Testis (tissue), 5 donors: ENCODE measurements around the gene SEMA3G. TPM values are rescaled to one million over a fixed set of nuclear protein-coding genes. Genes with fewer than 3 reads are reported as not detected.

Experiments used
- DNase-seq: peaks from one replicate; pipeline ENCODE4 v3.0.0-alpha.2; 2019
- H3K27ac ChIP-seq, 2 donors: fragments of 200-600 bp; sonication (generic); one replicate each; pipeline ENCODE4 v1.5.1; 2019
- H3K27me3 ChIP-seq: fragments of 200-600 bp; sonication (generic); one replicate; pipeline ENCODE4 v1.5.1; 2019
- H3K36me3 ChIP-seq: fragments of 200-600 bp; sonication (generic); one replicate; pipeline ENCODE4 v1.5.1; 2017; ENCODE audit warnings: low read depth; ENCODE audit errors: missing control alignments
- H3K4me1 ChIP-seq: fragments of 200-600 bp; sonication (generic); one replicate; pipeline ENCODE4 v1.5.1; 2019
- H3K4me3 ChIP-seq, 2 donors: fragments of 200-600 bp; sonication (generic); one replicate each; pipeline ENCODE4 v1.5.1; 2017 to 2019
- H3K9me3 ChIP-seq: fragments of 200-600 bp; sonication (generic); one replicate; pipeline ENCODE4 v1.5.1; 2017
- POLR2A ChIP-seq: fragments of 450-650 bp; IDR thresholded peaks from one replicate; pipeline ENCODE4 v1.6.1; 2017; ENCODE audit warnings: antibody characterized with exemption, mild to moderate bottlenecking, moderate library complexity
- WGBS, 2 donors: methylation state at CpG; one replicate each; pipeline ENCODE4 v1.1.5; 2018; 5-methylcytosine and 5-hydroxymethylcytosine counted together
- intact Hi-C: fragments of 100-400 bp; cut with DNase I; formaldehyde crosslinking; loops from one replicate; pipeline ENCODE4 v1.15.1; 2023; ENCODE audit warnings: low total_unique reads
- long read RNA-seq, 2 donors: transcript quantifications; one replicate each; lab custom pipeline, GENCODE V29; 2026
- polyA plus RNA-seq: library from polyadenylated mRNA; stranded (reverse); fragments of 350-450 nt; fragmentation: Illumina TruSeq; extraction: RNeasy Lipid Tissue Mini Kit (QIAGEN cat#74804); gene quantifications from one replicate; pipeline ENCODE4 v1.2.3, GENCODE V29; 2014; ENCODE audit warnings: low read depth, low replicate concordance; ENCODE audit not compliant: insufficient read depth
- total RNA-seq, 2 donors: library from RNA; depleted of rRNA; stranded (reverse); fragments of >200 nt; gene quantifications; one replicate each; pipeline ENCODE4 v1.2.3, GENCODE V29; 2016
- TF ChIP-seq, protein P1 (sequence below), 3 experiments: fragments of 450-650 bp in 2 of 3; fragments of 200-600 bp in 1 of 3; sonication (generic) in 1 of 3; IDR thresholded peaks; one replicate each; pipeline ENCODE4 v1.5.1; 2016 to 2019; ENCODE audit warnings: antibody characterized with exemption in 3 of 3, mild to moderate bottlenecking in 2 of 3, moderate library complexity in 1 of 3

Gene SEMA3G
- total RNA-seq (1 to 10 TPM; 1.7 to 2.1 TPM), polyA plus RNA-seq (3.1 TPM)
- long read RNA-seq, donor 1, full-length matches to known transcripts, result 1 of 1 reads
- long read RNA-seq, donor 1, partial matches to known transcripts, result 0 of 1 reads
- long read RNA-seq, donor 1, other reads (novel, unspliced or antisense), result 0 of 1 reads
- long read RNA-seq, donor 2, result 0 reads

DNA sequence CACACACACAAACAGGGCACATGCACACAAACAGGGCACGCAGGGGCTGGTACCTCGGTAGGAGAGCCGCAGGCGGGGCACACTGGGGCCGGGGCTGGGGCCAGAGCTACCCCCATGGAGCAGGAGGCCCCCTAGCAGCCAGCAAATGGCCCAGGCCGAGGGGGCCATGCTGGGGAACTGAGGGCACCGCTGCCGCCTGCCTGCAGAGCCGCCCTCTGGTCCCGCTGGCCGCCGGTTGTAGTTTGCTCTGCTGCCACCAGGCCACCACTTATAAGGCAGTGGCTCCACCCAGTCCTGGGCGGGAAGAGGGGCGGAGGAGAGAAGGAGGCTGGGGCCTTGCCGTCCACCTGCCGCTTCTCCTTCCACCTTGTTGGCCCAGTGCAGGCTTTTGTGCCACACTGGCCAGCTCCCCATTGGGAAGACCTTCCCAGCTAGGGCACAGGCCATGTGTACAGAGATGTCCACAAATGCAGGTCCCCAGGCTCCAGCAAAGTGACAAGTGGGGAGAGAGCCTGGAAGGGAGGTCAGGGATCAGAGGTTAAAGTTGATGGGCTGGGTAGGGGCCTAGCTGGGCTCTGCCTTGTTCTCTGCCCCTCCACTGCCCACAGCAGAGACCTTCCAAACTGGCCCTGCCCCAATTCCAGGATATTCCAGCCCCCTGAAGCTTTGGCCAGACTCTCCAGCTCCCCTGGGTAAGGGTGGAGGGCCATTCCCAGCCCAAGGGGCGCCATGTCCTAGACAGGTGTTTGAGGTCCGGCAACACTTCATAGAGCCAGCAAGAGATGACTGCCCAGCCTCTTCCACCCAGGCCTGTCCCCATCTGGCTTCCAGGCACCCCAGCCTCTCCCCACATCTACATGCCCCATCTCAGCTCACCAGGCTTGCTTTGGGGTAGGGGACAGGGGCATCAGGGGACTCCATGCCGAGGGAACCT, at the start of gene SEMA3G:
SEMA3G (minus strand) TSS at position 244 of the 934 bp plus-strand sequence; CDS start at position 168, 76 bp downstream.
- no peak within 1 kb of the TSS for H3K27ac ChIP-seq
- peak; percentile 82 for DNase-seq
- H3K27me3 ChIP-seq, result no peaks in the 10 kb centered on the region
- intact Hi-C loops, result no loop called here
- TF ChIP-seq, protein P1, sequence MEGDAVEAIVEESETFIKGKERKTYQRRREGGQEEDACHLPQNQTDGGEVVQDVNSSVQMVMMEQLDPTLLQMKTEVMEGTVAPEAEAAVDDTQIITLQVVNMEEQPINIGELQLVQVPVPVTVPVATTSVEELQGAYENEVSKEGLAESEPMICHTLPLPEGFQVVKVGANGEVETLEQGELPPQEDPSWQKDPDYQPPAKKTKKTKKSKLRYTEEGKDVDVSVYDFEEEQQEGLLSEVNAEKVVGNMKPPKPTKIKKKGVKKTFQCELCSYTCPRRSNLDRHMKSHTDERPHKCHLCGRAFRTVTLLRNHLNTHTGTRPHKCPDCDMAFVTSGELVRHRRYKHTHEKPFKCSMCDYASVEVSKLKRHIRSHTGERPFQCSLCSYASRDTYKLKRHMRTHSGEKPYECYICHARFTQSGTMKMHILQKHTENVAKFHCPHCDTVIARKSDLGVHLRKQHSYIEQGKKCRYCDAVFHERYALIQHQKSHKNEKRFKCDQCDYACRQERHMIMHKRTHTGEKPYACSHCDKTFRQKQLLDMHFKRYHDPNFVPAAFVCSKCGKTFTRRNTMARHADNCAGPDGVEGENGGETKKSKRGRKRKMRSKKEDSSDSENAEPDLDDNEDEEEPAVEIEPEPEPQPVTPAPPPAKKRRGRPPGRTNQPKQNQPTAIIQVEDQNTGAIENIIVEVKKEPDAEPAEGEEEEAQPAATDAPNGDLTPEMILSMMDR (IDR thresholded peaks at IDR 0.05), result peak; percentile 14 to 50 (median 38)
- no peak for TF ChIP-seq POLR2A
- 65 to 83% methylated on average over 8 to 17 of the region's 19 CpGs for WGBS, 2 donors
- H3K9me3 ChIP-seq, result no peaks in the 10 kb centered on the region
- no peaks in the 10 kb centered on the region for H3K36me3 ChIP-seq
- H3K4me1 ChIP-seq, result peaks cover 4% of the 10 kb centered on the region
- H3K4me3 ChIP-seq, result no peak within 1 kb of the TSS

DNA sequence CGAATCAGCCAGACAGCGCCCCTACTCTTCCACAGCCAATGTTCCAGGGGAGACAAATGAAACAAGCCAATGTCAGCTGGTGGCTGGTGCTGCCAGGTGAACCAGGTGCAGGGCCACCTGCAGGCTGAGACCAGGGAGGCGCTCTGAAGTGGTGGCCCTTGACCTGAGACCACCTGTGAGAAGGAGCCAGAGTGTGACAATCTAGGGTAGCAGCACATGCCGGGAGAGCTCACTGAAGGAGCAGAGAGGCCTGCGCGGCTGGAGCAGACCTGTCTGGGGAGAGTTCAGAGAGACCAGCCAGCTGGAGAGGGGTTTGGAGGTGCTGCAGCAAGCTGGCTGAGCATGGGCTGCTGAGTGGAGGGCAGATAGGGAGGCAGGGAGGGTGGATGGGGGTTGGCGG, 49.5 kb upstream of the SEMA3G start:
- WGBS, 2 donors, result 70 to 71% methylated on average over 7 of the region's 7 CpGs
- Histone ChIP-seq H3K9me3 (no peaks in the 10 kb centered on the region), H3K36me3 (no peaks in the 10 kb centered on the region), H3K27me3 (no peaks in the 10 kb centered on the region), H3K4me1 (peaks cover 51% of the 10 kb centered on the region), H3K27ac (peak overlapping the region in 1 of 2 donors; percentile 74), H3K4me3 (no peak overlapping the region)
- TF ChIP-seq POLR2A, result no peak
- TF ChIP-seq, protein P1 (IDR thresholded peaks at IDR 0.05), result no peak
- DNase-seq, result no peak
- intact Hi-C loops, result no loop called here

DNA sequence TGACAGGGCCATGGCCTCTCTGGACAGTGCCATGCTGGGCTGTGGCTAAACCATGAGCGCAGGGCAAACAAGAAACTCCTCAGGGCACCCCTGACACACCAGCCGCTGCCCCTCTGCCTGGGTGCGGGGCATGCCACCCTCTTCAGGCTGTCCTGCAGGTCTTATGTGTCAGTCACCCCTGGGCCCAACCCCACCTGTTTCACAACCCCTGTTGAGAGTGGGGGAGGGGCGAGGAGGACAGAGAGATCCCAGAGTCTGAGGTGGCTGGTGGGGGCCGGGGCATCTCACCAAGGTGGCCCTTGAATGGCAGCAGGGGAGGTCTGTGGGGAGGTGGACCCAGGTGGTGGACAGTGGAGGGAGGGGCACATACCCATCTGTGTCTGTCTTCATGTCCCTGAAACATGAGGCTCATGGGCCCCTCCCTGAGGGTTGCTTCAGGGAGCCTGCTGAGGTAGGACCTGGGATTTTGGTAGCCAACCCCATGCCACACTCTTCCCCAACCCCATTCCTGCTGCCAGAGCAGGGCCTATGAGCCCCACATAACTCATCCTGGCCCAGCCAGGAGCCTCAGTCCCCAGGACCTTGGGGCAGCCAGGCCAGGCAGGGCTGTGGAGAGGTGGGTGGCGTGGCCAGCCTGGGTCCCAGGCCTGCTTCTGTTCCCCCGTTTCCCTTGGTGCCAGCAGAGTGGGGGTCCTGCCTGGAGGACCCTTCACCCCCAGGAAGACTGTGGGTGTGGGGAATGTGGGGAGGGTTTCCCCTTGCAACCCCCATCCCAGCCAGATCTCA, 48.5 kb upstream of the SEMA3G start:
- no peak overlapping the region for H3K27ac ChIP-seq
- H3K9me3 ChIP-seq, result no peaks in the 10 kb centered on the region
- WGBS, 2 donors, result 88 to 98% methylated on average over 2 to 7 of the region's 7 CpGs
- no peaks in the 10 kb centered on the region for H3K27me3 ChIP-seq
- intact Hi-C loops, result no loop called here
- peaks cover 61% of the 10 kb centered on the region for H3K4me1 ChIP-seq
- TF ChIP-seq, protein P1 (IDR thresholded peaks at IDR 0.05), result no peak
- no peak for TF ChIP-seq POLR2A
- H3K36me3 ChIP-seq, result no peaks in the 10 kb centered on the region
- no peak overlapping the region for H3K4me3 ChIP-seq
- no peak for DNase-seq

DNA sequence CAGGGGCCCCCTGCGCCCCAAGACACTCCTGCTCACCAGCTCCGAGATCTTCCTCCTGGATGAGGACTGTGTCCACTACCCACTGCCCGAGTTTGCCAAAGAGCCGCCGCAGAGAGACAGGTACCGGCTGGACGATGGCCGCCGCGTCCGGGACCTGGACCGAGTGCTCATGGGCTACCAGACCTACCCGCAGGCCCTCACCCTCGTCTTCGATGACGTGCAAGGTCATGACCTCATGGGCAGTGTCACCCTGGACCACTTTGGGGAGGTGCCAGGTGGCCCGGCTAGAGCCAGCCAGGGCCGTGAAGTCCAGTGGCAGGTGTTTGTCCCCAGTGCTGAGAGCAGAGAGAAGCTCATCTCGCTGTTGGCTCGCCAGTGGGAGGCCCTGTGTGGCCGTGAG, 47.2 kb upstream of the SEMA3G start:
- H3K27me3 ChIP-seq, result no peaks in the 10 kb centered on the region
- 90 to 91% methylated on average over 7 to 21 of the region's 21 CpGs for WGBS, 2 donors
- H3K27ac ChIP-seq, result peak overlapping the region in 1 of 2 donors; percentile 81
- no peaks in the 10 kb centered on the region for H3K9me3 ChIP-seq
- no peaks in the 10 kb centered on the region for H3K36me3 ChIP-seq
- no peak for DNase-seq
- intact Hi-C loops, result no loop called here
- no peak for TF ChIP-seq POLR2A
- TF ChIP-seq, protein P1 (IDR thresholded peaks at IDR 0.05), result no peak
- H3K4me1 ChIP-seq, result peaks cover 65% of the 10 kb centered on the region
- no peak overlapping the region for H3K4me3 ChIP-seq
